GM23338 (cell line): ENCODE results near the gene TXNRD3. TPM values are rescaled to one million over a fixed set of nuclear protein-coding genes. Genes with fewer than 3 reads are reported as not detected.

Experiments
- ATAC-seq: fragments of 200-7000 bp; cut with Tn5 transposase; 3 replicates; pipeline ENCODE4 v1.9.1; 2020
- DNase-seq: peaks from one replicate; pipeline ENCODE4 v3.0.0-alpha.2; 2015; ENCODE audit warnings: low spot score
- H2AFZ ChIP-seq: fragments of 200-600 bp; sonication (generic); 2 replicates; pipeline ENCODE4 v1.8.0; 2016; ENCODE audit warnings: antibody characterized with exemption, mild to moderate bottlenecking, moderate library complexity
- H3F3A ChIP-seq: fragments of 200-600 bp; sonication (generic); replicated peaks from 2 replicates; pipeline ENCODE4 v1.8.0; 2017; ENCODE audit warnings: antibody characterized with exemption, mixed run types, low read depth
- H3K27ac ChIP-seq: fragments of 200-600 bp; sonication (generic); 2 replicates; pipeline ENCODE4 v1.6.1; 2016; ENCODE audit warnings: low read depth
- H3K27me3 ChIP-seq: fragments of 200-600 bp; sonication (generic); 2 replicates; pipeline ENCODE4 v1.8.0; 2016; ENCODE audit warnings: mild to moderate bottlenecking, mixed run types, moderate library complexity; ENCODE audit not compliant: insufficient read depth
- H3K36me3 ChIP-seq: fragments of 200-600 bp; sonication (generic); 2 replicates; pipeline ENCODE4 v1.8.0; 2016; ENCODE audit warnings: mild to moderate bottlenecking; ENCODE audit not compliant: insufficient read depth
- H3K4me1 ChIP-seq: fragments of 200-600 bp; sonication (generic); 2 replicates; pipeline ENCODE4 v1.8.0; 2016; ENCODE audit warnings: mild to moderate bottlenecking, moderate library complexity; ENCODE audit not compliant: insufficient read depth
- H3K4me2 ChIP-seq: fragments of 200-600 bp; sonication (generic); 2 replicates; pipeline ENCODE4 v1.7.1; 2017; ENCODE audit warnings: mixed run types
- H3K4me3 ChIP-seq: fragments of 200-600 bp; sonication (generic); 2 replicates; pipeline ENCODE4 v1.6.1; 2016; ENCODE audit warnings: mixed run types
- H3K79me2 ChIP-seq: fragments of 200-600 bp; sonication (generic); replicated peaks from 2 replicates; pipeline ENCODE4 v1.8.0; 2017; ENCODE audit warnings: mild to moderate bottlenecking; ENCODE audit not compliant: insufficient read depth
- H3K9me2 ChIP-seq: fragments of 200-600 bp; sonication (generic); 2 replicates; pipeline ENCODE4 v1.8.0; 2017; ENCODE audit not compliant: insufficient read depth
- H4K20me1 ChIP-seq: fragments of 200-600 bp; sonication (generic); replicated peaks from 2 replicates; pipeline ENCODE4 v1.8.0; 2017; ENCODE audit warnings: mild to moderate bottlenecking; ENCODE audit not compliant: insufficient read depth
- H3K27ac Mint-ChIP-seq: 2 replicates; pipeline ENCODE4 v1.8.0; 2020; ENCODE audit warnings: inconsistent platforms, mild to moderate bottlenecking, moderate library complexity, mixed read lengths
- H3K27me3 Mint-ChIP-seq: 3 replicates; pipeline ENCODE4 v1.8.0; 2022; ENCODE audit warnings: low read depth, mild to moderate bottlenecking, moderate library complexity, mixed read lengths, inconsistent platforms; ENCODE audit not compliant: insufficient read depth, poor library complexity
- H3K36me3 Mint-ChIP-seq: 3 replicates; pipeline ENCODE4 v1.8.0; 2021; ENCODE audit warnings: low read depth, mild to moderate bottlenecking, inconsistent platforms, moderate library complexity, mixed read lengths
- H3K4me1 Mint-ChIP-seq: 3 replicates; pipeline ENCODE4 v1.8.0; 2020; ENCODE audit warnings: mild to moderate bottlenecking, inconsistent platforms, mixed read lengths
- H3K4me3 Mint-ChIP-seq: 3 replicates; pipeline ENCODE4 v1.8.0; 2021; ENCODE audit warnings: moderate library complexity, mild to moderate bottlenecking, inconsistent platforms, mixed read lengths
- H3K9me3 Mint-ChIP-seq: 3 replicates; pipeline ENCODE4 v1.8.0; 2020; ENCODE audit warnings: moderate library complexity, mild to moderate bottlenecking, inconsistent platforms, mixed read lengths
- CTCF ChIP-seq, 2 experiments: fragments of 200-600 bp in 1 of 2; sonication (generic) in 1 of 2; conservative IDR thresholded peaks; 2 replicates each; pipeline versions ENCODE4 v1.5.1 to v1.6.1; 2016 to 2017; ENCODE audit warnings: antibody characterized with exemption in 2 of 2, low read depth in 2 of 2, mild to moderate bottlenecking in 2 of 2, moderate library complexity in 1 of 2
- EZH2 ChIP-seq: fragments of 200-600 bp; sonication (generic); IDR thresholded peaks from one replicate; pipeline ENCODE4 v1.8.0; 2017; ENCODE audit warnings: antibody characterized with exemption, mild to moderate bottlenecking, low read depth; ENCODE audit not compliant: unreplicated experiment
- EZH2phosphoT487 ChIP-seq: fragments of 200-600 bp; sonication (generic); IDR thresholded peaks from one replicate; pipeline ENCODE4 v1.8.1; 2018; ENCODE audit warnings: antibody characterized with exemption; ENCODE audit not compliant: unreplicated experiment
- JUNB ChIP-seq: IDR thresholded peaks from one replicate; pipeline ENCODE4 v1.6.1; 2016; ENCODE audit warnings: antibody characterized with exemption; ENCODE audit not compliant: unreplicated experiment
- NANOG ChIP-seq: IDR thresholded peaks from 2 replicates; pipeline ENCODE4 v1.6.1; 2016; ENCODE audit warnings: antibody characterized with exemption, borderline replicate concordance
- POLR2AphosphoS5 ChIP-seq: IDR thresholded peaks from 2 replicates; pipeline ENCODE4 v1.6.1; 2016; ENCODE audit warnings: antibody characterized with exemption, low read depth
- STAT1 ChIP-seq: IDR thresholded peaks from one replicate; pipeline ENCODE4 v1.6.1; 2016; ENCODE audit warnings: antibody characterized with exemption; ENCODE audit not compliant: unreplicated experiment
- ZNF114 ChIP-seq: fragments of 250-450 bp; sonication (Bioruptor Pico); IDR thresholded peaks from 2 replicates; pipeline ENCODE4 v1.5.0; 2020; ENCODE audit warnings: mild to moderate bottlenecking, moderate library complexity
- ZNF331 ChIP-seq: fragments of 250-450 bp; sonication (Bioruptor Pico); IDR thresholded peaks from 2 replicates; pipeline ENCODE4 v1.5.0; 2020; ENCODE audit warnings: low read depth, mild to moderate bottlenecking, moderate library complexity
- polyA plus RNA-seq: library from polyadenylated mRNA; unstranded; fragments of >200 nt; fragmentation: Nextera tagmentation; extraction: Ambion mirVana; gene quantifications from 2 replicates; pipeline ENCODE4 v1.2.1, GENCODE V29; 2016
- total RNA-seq: library from RNA; depleted of rRNA; stranded (reverse); fragments of >200 nt; shearing (Covaris generic); gene quantifications from 2 replicates; pipeline ENCODE4 v1.2.3, GENCODE V29; 2014
- TF ChIP-seq, protein P1 (sequence below): IDR thresholded peaks from one replicate; pipeline ENCODE4 v1.6.1; 2018; ENCODE audit warnings: antibody characterized with exemption; ENCODE audit not compliant: unreplicated experiment

Gene TXNRD3
- total and polyA plus RNA-seq, 2 experiments from 2014 or later, result 3.0 to 4.1 TPM

DNA sequence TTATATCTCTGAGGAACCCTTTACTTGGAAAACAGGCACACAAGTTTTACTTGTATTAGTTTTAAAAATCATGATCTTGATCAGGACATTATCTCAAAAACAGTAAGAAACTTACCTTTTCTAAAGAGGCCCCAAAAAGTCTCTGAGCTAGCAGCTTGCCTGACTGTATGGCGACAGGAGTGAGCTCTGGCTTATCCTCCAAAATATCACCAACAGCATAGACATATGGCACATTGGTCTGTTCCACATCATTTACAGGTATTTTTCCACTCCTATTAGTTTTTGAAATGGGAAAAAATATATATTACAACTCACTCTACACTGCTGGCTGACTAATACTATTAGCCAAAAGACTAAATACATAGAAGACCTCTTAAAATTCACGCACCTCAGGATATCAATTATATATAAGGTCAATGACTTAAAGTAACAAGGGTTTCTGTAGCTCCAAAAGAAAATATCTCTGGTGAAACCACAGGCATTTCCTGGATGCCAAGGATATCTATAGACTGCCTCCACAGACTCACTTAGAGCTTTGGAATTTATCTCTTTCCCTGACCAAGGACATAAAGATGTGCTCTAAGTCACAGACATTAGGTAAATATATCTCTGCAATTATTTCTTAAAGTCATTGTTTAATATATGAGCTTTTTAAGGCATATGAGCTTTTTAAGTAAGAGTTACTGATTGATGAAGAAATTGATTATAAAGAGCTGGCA lies 33.1 kb downstream of the TXNRD3 start (continued):
- TF ChIP-seq, protein P1, sequence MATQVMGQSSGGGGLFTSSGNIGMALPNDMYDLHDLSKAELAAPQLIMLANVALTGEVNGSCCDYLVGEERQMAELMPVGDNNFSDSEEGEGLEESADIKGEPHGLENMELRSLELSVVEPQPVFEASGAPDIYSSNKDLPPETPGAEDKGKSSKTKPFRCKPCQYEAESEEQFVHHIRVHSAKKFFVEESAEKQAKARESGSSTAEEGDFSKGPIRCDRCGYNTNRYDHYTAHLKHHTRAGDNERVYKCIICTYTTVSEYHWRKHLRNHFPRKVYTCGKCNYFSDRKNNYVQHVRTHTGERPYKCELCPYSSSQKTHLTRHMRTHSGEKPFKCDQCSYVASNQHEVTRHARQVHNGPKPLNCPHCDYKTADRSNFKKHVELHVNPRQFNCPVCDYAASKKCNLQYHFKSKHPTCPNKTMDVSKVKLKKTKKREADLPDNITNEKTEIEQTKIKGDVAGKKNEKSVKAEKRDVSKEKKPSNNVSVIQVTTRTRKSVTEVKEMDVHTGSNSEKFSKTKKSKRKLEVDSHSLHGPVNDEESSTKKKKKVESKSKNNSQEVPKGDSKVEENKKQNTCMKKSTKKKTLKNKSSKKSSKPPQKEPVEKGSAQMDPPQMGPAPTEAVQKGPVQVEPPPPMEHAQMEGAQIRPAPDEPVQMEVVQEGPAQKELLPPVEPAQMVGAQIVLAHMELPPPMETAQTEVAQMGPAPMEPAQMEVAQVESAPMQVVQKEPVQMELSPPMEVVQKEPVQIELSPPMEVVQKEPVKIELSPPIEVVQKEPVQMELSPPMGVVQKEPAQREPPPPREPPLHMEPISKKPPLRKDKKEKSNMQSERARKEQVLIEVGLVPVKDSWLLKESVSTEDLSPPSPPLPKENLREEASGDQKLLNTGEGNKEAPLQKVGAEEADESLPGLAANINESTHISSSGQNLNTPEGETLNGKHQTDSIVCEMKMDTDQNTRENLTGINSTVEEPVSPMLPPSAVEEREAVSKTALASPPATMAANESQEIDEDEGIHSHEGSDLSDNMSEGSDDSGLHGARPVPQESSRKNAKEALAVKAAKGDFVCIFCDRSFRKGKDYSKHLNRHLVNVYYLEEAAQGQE, result no peak
- TF ChIP-seq EZH2, result no peak
- no peak for TF ChIP-seq JUNB
- no peak for TF ChIP-seq NANOG
- TF ChIP-seq EZH2phosphoT487, result no peak

DNA sequence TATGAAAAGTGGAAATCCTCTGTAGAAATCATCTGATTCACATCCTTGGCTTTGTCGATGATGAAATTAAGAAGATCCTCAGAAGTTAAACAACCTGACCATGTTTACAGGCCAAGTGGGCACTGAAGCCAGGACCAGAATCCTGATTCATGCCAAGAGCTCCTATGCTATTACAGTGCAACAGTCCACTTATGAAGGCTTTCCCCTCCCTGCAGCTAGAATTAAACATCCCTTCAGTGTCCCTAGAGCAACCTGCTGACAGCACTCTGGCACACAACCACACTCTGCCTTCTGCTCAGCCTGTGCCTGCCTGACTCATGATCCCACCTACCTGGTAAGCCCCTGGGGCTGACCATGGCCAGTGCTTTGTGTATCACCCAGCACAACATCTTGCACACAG lies 33.8 kb downstream of the TXNRD3 start:
- Histone ChIP-seq H3K36me3 (no peaks in the 10 kb centered on the region), H3K27me3 (no peaks in the 10 kb centered on the region), H3K4me3 (no peak overlapping the region), H2AFZ (no peak overlapping the region), H3K79me2 (no peaks in the 10 kb centered on the region), H3K9me2 (no peaks in the 10 kb centered on the region), H3K4me1 (no peaks in the 10 kb centered on the region), H3K27ac (no peak overlapping the region), H4K20me1 (no peaks in the 10 kb centered on the region), H3K4me2 (no peak overlapping the region), H3F3A (no peaks in the 10 kb centered on the region)
- peaks cover 3% of the 10 kb centered on the region; the same call in 1 of the 3 replicates for H3K4me1 Mint-ChIP-seq
- H3K4me3 Mint-ChIP-seq, result no peak overlapping the region
- no peak overlapping the region for H3K27ac Mint-ChIP-seq
- no peaks in the 10 kb centered on the region for H3K9me3 Mint-ChIP-seq
- DNase-seq (no peak), ATAC-seq (no peak)
- no peaks in the 10 kb centered on the region for H3K27me3 Mint-ChIP-seq
- no peak for TF ChIP-seq ZNF331 (CRISPR knock-in tag)
- no peak for TF ChIP-seq ZNF114 (CRISPR knock-in tag)
- no peak for TF ChIP-seq EZH2phosphoT487
- TF ChIP-seq POLR2AphosphoS5, result no peak
- H3K36me3 Mint-ChIP-seq, result no peaks in the 10 kb centered on the region

- H3K4me1 ChIP-seq, result no peaks in the 10 kb centered on the region
- H3K9me2 ChIP-seq, result no peaks in the 10 kb centered on the region
- no peaks in the 10 kb centered on the region for H3K9me3 Mint-ChIP-seq
- H3K36me3 Mint-ChIP-seq, result no peaks in the 10 kb centered on the region
- no peaks in the 10 kb centered on the region for H4K20me1 ChIP-seq
- no peaks in the 10 kb centered on the region for H3K27me3 Mint-ChIP-seq
- H3K27ac ChIP-seq, result no peak overlapping the region
- H3K4me2 ChIP-seq, result no peak overlapping the region
- no peak for TF ChIP-seq POLR2AphosphoS5
- no peak for TF ChIP-seq STAT1
- no peak for TF ChIP-seq ZNF114 (CRISPR knock-in tag)
- TF ChIP-seq CTCF (conservative IDR thresholded peaks at IDR 0.05; ENCODE audit: low read depth in 2 of 2), result no peak
- TF ChIP-seq JUNB, result no peak
- H2AFZ ChIP-seq, result no peak overlapping the region
- H3K4me1 Mint-ChIP-seq, result peaks cover 3% of the 10 kb centered on the region; the same call in 1 of the 3 replicates
- no peak overlapping the region for H3K4me3 ChIP-seq
- no peaks in the 10 kb centered on the region for H3K27me3 ChIP-seq
- no peak for DNase-seq
- no peak overlapping the region for H3K4me3 Mint-ChIP-seq
- H3K36me3 ChIP-seq, result no peaks in the 10 kb centered on the region
- H3K27ac Mint-ChIP-seq, result no peak overlapping the region
- no peaks in the 10 kb centered on the region for H3K79me2 ChIP-seq
- no peaks in the 10 kb centered on the region for H3F3A ChIP-seq
- ATAC-seq, result peak; percentile 64
Measured at GRCh38 chr3:126620738-126621137, 34.2 kb downstream of the TXNRD3 start.
